Stimulated activated CD4-positive, alpha-beta T cell treated with anti-CD3 and anti-CD28 coated beads, TNF-alpha, amount 100 ng/mL, for 1 hour (primary cell): ENCODE data around the gene LRRIQ1.

ENCODE experiments used
- DNase-seq, 3 donors: peaks; one replicate each; pipeline ENCODE4 v3.0.0-alpha.2; 2020; ENCODE audit warnings: low read depth in 3 of 3, low spot score in 1 of 3

LRRIQ1 gene

GRCh38 chr12:85057370-85057963 lies 21.3 kb downstream of the LRRIQ1 start:
- DNase-seq = no peak

- DNase-seq = no peak
Measured at GRCh38 chr12:85058339-85058738, 22.2 kb downstream of the LRRIQ1 start.

DNA sequence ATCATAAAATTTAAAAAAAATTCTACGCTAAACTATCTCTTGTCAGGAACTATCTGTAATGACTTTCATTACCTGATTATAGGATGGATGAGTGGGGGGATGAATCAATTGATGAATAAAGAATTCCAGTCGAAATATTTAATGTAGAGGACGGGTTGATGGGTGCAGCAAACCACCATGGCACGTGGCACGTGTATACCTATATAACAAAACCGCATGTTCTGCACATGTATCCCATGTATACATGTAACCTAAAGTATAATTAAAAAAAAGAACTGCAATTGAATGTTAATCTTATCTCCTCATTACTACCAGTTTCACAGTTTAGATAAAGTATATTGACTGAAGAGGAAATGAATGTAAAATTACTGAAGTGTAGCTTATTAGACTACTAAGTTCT lies 23.4 kb downstream of the LRRIQ1 start:
- no peak for DNase-seq

DNA sequence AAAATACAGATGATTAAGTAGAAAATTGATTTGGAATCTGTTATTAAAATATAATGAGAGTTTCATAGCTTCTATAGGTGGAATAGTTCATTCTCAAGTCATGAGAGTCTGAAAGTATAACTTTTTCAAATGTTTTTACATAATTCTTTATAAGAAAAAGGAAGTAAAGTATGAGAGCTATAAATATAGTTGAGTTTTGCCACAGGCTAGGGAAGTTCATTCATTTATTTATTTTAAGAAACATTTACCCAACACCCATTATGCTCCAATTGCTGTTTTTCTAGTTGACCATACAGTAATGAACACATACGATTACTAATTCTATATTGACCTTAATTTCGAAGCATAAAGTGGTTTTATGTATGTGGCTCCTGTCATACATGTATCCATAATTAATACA lies 24.8 kb downstream of the LRRIQ1 start:
- DNase-seq = no peak

- no peak for DNase-seq
Measured at GRCh38 chr12:85065837-85066482, 29.8 kb downstream of the LRRIQ1 start.

- DNase-seq = no peak
Measured at GRCh38 chr12:85072826-85073225, 36.7 kb downstream of the LRRIQ1 start.

- DNase-seq = no peak
Measured at GRCh38 chr12:85076688-85077430, 40.7 kb downstream of the LRRIQ1 start.

DNA sequence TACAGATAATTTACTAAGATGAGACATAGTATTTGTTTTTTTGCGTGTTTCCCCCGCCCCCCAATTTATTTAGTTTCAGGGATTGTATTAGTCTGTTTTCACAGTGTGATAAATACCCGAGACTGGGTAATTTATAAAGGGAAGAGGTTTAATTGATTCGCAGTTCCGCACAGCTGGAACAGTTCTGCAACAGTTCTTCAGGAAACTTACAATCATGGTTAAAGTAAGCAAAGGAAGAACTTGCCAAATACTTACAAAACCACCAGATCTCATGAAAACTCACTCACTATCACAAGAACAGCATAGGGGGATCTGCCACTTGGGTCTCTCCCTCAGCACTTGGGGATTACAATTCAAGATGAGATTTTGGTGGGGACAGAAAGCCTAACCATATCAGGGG lies 48.9 kb downstream of the LRRIQ1 start:
- DNase-seq = no peak

- DNase-seq = no peak
Measured at GRCh38 chr12:85089792-85090191, 53.6 kb downstream of the LRRIQ1 start.

GRCh38 chr12:85092814-85093370 lies 56.7 kb downstream of the LRRIQ1 start:
- DNase-seq = no peak

- no peak for DNase-seq
Measured at GRCh38 chr12:85095501-85095900, 59.4 kb downstream of the LRRIQ1 start.

- DNase-seq = no peak
Measured at GRCh38 chr12:85130646-85131045, 94.5 kb downstream of the LRRIQ1 start.

DNA sequence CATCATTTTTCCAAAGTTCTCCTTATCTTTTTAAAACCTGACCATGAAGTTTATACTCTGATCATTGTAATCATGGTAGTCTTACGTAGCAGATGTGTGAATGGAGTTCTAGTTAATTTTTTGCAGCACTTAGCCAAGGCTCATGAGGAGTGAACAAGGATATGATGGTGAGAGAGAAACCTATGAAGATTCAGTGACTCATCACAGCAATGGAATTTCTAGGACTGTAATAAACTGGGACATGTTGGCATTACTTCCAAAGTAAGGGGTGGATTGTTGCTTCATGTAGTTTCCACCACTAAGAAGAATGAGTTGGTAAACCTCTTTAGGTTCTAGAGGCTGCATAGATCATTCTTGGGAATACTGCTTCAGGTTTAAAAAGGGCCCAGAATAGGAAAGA lies 102.7 kb downstream of the LRRIQ1 start:
- DNase-seq = no peak

DNA sequence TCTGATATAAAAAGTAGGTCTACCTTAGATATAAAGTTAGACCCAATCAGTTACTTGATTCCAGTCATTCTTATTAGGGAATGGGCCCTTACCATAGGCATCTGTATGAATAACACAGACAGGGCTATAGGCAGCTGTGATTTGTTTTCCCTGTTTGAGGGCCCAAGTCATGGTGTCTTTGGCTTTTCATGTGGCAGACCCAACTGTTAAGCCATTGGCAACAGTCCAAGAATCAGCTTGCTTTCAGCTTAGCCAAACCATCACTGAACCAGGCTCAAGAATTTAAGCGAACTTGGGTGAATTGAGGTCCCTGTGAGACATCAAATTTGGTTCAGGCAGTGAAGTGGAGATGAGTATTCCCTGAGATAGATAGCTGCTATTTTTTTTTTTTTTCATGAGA lies 111.2 kb downstream of the LRRIQ1 start:
- DNase-seq = no peak

- no peak for DNase-seq
Measured at GRCh38 chr12:85152311-85152729, 116.2 kb downstream of the LRRIQ1 start.

GRCh38 chr12:85155791-85156190 lies 119.6 kb downstream of the LRRIQ1 start:
- no peak for DNase-seq

GRCh38 chr12:85156569-85156968 lies 120.4 kb downstream of the LRRIQ1 start:
- DNase-seq = no peak

DNA sequence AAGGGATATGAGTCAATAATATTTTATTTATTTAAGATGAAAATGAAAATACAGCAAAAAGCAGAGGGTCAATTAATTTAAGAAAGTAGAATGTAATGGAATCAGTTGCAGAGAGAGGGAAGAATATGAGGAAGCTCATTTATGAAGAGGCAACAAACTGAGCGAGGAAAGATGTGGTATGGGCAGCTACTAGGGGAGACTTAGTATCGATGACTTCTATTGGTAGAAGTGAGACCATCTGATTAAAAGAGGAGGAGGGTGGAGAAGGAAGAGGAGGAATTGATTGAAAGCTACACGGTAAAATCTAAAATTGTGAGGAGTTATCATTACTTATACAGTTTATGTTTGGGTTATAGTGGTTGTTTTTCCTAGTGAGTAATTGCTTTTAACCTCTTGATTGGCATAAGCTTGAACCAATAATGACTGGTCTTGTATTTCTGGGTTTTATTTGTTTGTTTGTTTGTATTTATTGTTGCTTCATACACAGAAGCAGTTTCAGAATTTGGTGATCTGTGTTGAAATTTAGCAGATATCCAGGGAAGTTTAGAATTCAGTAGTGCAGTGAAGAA lies 121.0 kb downstream of the LRRIQ1 start:
- DNase-seq = no peak

DNA sequence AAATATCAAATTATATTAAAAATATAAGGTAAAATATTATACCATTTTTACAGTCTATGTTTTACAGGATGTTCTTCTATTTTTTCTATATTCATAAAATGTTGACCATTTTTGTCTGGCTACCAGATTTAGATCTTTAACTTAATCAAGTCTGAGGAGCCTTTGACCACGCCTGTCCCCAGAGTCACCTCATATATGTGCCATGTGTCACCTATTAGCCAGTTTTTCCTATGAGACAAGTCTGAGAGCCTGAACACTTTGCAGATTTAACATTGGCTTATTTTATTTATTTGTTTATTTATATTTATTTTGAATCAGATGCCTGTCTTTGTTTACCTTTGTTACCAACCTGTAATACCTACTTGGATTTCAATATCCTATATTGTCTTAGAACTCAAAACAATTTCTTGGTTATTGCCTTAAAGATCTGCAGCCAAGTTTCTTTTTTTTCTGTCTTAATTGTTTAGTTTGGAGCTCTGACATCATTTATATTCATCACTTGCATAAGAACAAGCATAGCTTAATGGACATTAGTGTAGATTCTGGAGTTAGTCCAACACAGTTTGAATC lies 127.7 kb downstream of the LRRIQ1 start:
- DNase-seq = no peak

- no peak for DNase-seq
Measured at GRCh38 chr12:85179680-85180270, 143.6 kb downstream of the LRRIQ1 start.

- DNase-seq = no peak
Measured at GRCh38 chr12:85182699-85183098, 146.5 kb downstream of the LRRIQ1 start.
